HuH-7 (cell line): ENCODE measurements around the gene CTTNBP2.
"Not testable (repeated sequence)": the region's sequence is repeated elsewhere in the genome, so short reads cannot be mapped to it uniquely, and the experiment has no call there.

Source experiments
- DNase-seq: peaks from one replicate; pipeline ENCODE4 v3.0.0; 2011; ENCODE audit warnings: low spot score

Gene CTTNBP2

GRCh38 chr7:117739085-117739484 lies 134.2 kb downstream of the CTTNBP2 start:
- DNase-seq: no peak

DNA sequence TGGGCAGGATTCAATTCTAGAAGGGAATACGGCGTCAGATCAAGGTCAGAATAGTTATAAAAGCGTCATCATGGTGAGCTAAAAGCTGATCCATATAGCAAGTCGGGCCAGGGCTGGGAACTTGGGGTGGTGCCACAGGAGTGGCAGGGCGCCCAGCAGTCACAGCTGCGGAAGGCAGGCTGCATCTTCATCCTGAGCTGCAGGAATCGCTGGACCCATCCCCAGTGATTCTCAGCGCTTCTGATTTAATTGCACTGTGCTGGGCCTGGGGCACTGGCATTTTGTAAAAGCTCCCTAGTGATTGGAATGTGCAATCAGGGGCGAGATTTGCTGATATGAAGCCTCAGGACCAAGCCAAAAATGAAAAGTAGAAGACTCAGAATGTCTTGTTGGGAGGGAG lies 135.3 kb downstream of the CTTNBP2 start:
- DNase-seq: no peak

DNA sequence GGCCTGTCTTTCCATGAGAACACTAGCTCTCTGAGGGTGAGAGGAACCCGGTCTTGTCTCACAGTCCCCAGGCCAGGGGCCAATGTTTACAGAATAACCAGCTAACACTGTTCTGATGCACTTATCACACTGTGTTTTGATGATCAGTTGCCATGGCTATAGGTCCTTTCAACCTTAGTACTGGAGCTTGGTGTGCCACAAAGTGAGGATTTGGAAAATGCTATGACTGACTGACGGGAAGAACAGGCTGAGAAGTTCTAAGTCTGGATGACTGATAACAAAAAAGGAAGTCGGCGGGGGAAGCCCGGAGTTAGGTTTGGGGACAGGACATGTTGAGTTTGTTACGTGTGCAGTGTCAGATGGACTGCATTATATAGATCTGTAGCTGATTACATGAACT lies 141.8 kb downstream of the CTTNBP2 start:
- DNase-seq: no peak

DNA sequence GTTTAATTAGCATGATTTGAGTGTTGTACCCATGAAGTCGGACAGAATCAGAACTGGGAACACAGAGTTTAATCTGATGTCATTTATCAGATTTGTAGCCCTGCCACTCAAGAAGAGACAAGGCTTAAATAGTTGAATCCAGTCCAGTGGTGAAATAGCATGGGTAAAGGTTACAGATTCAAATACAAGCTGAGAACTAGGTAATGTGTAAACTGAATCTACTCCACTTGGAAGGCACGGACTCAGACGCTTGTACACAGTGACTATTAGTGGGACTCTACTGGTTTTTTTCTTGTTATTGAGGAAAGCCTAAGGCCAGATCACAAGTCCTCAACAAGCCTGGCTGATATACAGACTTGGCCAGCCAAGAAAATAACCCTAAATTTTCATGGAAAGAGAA lies 142.9 kb downstream of the CTTNBP2 start:
- DNase-seq: no peak

DNA sequence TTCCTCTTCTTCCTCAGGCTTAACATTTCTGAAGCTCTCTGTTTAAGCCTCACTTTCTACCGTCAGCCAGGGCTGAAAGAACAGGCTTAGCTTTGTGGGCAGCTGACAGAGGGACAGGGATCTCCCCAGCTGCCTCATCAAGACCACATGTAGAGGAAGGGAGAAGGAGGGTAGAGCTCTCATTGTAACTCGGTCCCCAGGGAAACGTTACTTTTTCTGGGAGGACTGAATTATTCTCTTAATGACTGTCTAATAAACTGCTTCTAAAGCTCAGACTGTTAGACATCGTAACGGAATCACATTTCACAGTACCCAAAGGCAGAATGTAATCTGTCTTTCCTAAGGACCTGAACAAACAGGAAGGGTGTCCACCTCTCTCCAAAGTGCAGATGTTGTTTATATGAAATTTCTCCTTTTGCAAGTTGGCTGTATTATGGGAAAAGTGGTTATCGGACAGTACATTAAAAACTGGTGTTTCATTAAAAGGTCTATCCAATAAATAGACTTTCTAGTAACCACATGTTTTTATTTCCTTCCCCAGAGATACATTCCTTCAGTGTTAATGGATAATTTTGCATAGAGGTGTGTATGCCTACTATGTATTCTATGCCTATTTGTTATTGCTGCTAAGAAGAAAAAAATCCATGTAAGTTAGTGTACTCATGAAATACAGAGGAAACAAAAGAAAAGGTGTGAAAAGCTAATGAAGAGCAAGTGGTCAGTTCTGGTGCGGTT lies 144.2 kb downstream of the CTTNBP2 start:
- DNase-seq: no peak

GRCh38 chr7:117724898-117725297 lies 148.3 kb downstream of the CTTNBP2 start:
- DNase-seq: no peak

- no peak for DNase-seq
These were observed 153.9 kb downstream of the CTTNBP2 start for GRCh38 chr7:117719377-117719776.

GRCh38 chr7:117718116-117718835 lies 155.0 kb downstream of the CTTNBP2 start:
- DNase-seq: no peak

DNA sequence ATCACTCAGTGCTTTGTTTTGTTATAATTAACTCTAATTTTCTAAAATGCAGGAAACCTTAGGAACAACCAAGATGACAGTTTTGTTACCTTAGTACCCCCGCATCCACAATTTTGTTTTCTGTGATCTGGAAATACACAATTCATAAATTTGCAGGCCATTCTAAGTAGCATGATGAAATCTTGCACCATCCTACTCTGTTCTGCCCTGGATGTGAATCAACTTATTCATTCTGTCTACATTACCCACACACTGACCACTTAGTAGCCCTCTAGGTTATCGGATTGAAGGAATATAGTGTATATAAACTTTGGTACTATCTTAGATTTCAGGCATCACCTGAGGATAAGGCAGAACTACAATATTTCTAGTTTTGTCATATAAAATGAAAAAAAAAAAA lies 155.9 kb downstream of the CTTNBP2 start:
- no peak for DNase-seq

DNA sequence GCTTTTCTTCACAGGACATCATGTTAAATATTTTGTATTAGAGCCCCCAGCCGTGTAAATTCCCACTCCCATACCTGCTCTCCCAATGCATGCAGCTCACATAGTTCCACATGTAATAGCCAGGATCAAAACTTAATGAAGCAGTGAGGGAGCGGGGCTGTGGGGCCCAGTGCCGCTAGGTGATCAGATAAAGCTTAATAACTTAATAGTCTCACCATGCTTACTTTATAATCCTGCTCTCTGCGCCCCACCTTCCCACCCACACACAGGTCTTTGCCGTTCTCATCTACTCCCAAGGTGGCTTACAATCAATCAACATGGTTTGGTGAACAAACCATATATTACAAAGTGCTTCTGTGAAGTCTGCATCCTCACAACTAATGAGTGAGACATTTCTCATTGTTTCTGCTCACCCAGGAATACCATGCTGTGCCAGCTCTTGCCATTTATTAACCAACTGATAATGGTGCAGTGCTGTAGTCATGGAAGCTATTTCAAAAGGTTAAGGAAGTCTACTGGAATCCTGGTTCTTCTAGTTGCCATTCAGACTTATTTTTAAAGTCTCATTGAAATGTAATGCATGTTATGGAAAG lies 156.4 kb downstream of the CTTNBP2 start:
- DNase-seq: no peak

GRCh38 chr7:117715784-117716445 lies 157.3 kb downstream of the CTTNBP2 start:
- DNase-seq: peak; percentile 54

DNA sequence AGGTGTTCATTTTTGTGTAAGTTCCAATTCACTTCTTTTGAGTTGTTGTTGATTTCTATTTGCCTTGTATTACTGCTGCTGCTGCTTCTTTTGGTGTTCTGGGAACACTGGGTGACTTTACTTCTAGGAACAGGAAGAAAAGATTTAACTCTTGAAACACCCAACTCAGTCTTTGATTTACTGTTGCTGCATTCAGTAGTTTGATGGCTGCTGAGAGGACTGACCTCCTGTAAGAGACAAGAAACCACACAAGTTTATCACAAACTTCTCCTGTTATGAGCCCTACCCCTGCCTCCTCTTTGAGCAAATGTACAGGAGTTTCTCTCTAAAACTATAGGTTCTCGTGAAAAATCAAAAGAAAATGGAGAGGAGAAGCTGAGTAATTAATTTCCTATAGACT lies 161.7 kb downstream of the CTTNBP2 start:
- DNase-seq: no peak

DNA sequence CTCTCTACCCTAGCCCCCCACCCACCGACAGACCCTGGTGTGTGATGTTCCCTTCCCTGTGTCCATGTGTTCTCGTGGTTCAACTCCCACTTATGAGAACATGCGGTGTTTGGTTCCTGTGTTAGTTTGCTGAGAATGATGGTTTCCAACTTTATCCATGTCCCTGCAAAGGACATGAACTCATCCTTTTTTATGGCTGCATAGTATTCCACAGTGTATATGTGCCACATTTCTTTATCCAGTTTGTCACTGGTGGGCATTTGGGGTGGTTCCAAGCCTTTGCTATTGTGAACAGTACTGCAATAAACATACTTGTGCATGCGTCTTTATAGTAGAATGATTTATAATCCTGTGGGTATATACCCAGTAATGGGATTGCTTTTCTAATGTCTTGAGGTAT lies 165.1 kb downstream of the CTTNBP2 start:
- not testable (repeated sequence) for DNase-seq

DNA sequence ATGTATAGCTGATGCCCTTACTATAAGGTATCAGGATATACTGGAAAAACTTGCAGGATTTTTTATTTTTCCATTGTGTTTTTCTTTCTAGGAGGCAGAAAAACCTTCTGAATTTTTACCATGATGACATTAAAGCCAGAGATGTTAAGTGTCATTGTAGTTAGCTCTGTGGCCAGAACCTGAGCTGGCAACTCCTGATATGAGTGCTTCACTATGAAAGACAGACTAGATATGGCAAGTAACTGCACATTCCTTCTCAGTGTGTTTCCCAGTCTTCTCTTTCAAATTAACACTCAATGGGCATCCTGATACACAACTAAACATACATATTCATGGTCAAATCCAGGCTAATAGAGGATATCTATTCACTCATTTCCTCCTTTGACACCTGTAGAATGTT lies 166.2 kb downstream of the CTTNBP2 start:
- no peak for DNase-seq

DNA sequence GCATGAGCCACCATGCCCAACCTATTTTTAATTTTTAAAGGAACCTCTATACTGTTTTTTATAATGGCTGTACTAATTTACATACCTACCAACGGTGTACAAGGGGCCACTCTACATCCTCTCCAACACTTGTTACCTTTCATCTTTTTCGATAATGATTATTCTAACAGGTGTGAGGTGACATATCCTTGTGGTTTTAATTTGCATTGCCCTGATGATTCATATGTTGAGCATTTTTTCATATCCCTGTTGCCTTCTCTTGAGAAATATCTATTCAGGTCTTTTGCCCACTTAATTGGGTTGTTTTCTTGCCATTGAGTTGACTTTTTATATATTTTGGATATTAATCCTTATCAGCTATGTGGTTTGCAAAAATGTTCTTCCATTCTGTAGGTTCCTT lies 167.0 kb downstream of the CTTNBP2 start:
- DNase-seq: no peak

GRCh38 chr7:117705630-117706029 lies 167.6 kb downstream of the CTTNBP2 start:
- DNase-seq: no peak

DNA sequence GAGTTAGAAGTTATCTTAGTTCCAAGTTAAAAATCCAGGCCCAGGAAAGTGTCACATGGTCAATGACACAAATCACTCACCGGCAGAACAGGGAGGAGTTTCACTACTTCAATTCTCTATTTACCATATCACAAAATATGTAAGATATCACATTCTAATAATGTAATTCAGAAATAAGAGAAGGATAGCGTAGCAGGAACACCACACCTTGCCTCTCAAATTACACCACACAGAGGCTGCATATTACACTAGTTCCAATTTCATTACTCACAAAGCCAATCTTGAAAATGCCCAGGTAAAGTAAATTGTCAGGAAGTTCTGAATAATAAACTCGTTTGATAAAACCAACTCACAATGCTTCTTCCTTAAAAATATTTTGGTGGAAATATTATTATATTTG lies 169.2 kb downstream of the CTTNBP2 start:
- DNase-seq: no peak

- no peak for DNase-seq
These were observed 175.2 kb downstream of the CTTNBP2 start for GRCh38 chr7:117698018-117698417.

DNA sequence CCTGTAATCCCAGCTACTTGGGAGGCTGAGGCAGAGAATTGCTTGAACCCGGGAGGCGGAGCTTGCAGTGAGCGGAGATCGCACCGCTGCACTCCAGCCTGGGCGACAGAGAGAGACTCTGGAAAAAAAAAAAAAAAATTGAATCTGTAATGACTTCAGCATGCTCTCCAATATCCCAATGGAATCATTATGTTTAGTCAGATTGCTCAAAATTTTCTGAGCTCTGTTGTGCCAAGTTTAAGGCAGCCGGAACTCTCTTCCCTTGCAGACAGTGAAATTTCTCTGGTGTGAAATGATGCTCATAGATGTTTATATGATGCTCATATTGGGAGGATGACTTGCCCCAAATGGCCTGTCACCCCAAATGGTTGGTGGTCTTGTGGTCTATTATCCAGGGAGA lies 180.9 kb downstream of the CTTNBP2 start:
- DNase-seq: no peak

GRCh38 chr7:117690147-117690546 lies 183.1 kb downstream of the CTTNBP2 start:
- no peak for DNase-seq

- no peak for DNase-seq
These were observed 183.8 kb downstream of the CTTNBP2 start for GRCh38 chr7:117689406-117689805.

- no peak for DNase-seq
These were observed 185.1 kb downstream of the CTTNBP2 start for GRCh38 chr7:117688126-117688525.
